Measurements from ENCODE around the gene PRR14L. TPM values are rescaled to one million over a fixed set of nuclear protein-coding genes. Genes with fewer than 3 reads are reported as not detected.

PRR14L gene
- total RNA-seq, 4 donors from 2014 or later: 23.6 to 66.0 (median 35.4) TPM

GRCh38 chr22:31653944-31654343 is 96.0 kb downstream of the PRR14L start:
- Histone ChIP-seq H3K4me1 (peaks cover 10% of the 10 kb centered on the region), H3K27ac (no peak overlapping the region), H3K27me3 (no peaks in the 10 kb centered on the region), H3K9me3 (no peaks in the 10 kb centered on the region), H3K36me3 (peaks cover 7% of the 10 kb centered on the region), H3K4me3 (no peak overlapping the region)
- no peak for DNase-seq (ENCODE audit: low spot score in 2 of 2)
- TF ChIP-seq POLR2A (IDR thresholded peaks at IDR 0.05) (no peak), POLR2AphosphoS5 (IDR thresholded peaks at IDR 0.05) (no peak)
- WGBS: 88% methylated on average over 2 of the region's 2 CpGs

DNA sequence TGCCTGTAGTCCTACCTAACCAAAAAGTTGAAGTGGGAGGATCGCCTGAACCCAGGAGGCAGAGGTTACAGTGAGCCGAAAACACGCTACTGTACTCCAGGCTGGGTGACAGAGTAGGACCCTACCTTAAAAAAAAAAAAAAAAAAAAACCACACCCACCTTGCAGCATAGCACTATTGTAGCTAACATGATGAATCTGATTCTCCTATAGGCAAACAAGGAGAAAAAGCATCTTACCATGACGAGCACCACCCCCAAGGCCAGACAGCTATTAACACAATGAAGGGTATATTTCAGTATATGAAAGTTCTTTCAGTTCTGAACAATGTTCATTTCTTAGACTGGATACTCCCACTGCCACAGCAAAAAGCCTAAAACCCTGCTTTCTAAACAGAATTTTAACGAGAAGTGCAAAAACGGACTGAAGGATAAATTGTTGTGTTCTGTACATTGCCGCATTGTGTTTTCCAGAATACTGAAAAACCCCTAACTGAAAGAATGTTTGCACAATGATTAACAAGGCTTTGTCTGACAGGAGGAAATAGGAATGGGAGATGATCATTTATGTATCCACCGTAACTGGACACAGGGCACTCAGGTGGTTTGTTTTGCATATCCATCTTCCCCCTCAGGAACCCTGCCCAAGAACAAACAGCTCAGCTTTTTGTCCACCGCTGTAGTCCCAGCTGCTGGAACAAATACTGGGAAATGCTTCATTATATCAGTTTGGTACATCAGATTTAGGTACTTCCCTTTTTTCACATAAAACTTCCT is 96.8 kb downstream of the PRR14L start:
- no peak for DNase-seq (ENCODE audit: low spot score in 2 of 2)
- Histone ChIP-seq H3K4me3 (no peak overlapping the region), H3K9me3 (no peaks in the 10 kb centered on the region), H3K4me1 (peaks cover 10% of the 10 kb centered on the region), H3K27ac (no peak overlapping the region), H3K27me3 (no peaks in the 10 kb centered on the region), H3K36me3 (peaks cover 15% of the 10 kb centered on the region)
- no peak for TF ChIP-seq EP300 (IDR thresholded peaks at IDR 0.05)
- no peak for TF ChIP-seq POLR2AphosphoS5 (IDR thresholded peaks at IDR 0.05)
- no peak for TF ChIP-seq CTCF (IDR thresholded peaks at IDR 0.05)
- TF ChIP-seq POLR2A (IDR thresholded peaks at IDR 0.05): no peak
- 84% methylated on average over 9 of the region's 9 CpGs for whole genome bisulfite sequencing

DNA sequence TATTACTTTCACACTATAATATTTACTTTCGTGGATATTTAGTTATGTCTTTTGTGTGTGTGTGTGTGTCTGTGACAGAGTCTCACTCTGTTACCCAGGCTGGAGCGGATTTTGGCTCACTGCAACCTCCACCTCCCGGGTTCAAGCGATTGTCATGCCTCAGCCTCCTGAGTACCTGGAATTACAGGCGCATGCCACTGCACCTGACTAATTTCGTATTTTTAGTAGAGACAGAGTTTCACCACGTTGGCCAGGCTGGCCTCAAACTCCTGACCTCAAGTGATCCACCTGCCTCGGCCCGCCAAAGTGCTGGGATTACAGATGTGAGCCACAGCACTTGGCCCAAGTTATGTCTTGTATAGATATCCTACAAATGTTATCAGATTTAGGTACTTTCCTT is 97.8 kb downstream of the PRR14L start:
- peaks cover 14% of the 10 kb centered on the region for H3K4me1 ChIP-seq
- H3K36me3 ChIP-seq: peaks cover 26% of the 10 kb centered on the region
- 69% methylated on average over 9 of the region's 9 CpGs for WGBS
- no peaks in the 10 kb centered on the region for H3K9me3 ChIP-seq
- no peak for DNase-seq (ENCODE audit: low spot score in 2 of 2)
- TF ChIP-seq CTCF (IDR thresholded peaks at IDR 0.05) (no peak), EP300 (IDR thresholded peaks at IDR 0.05) (no peak), POLR2A (IDR thresholded peaks at IDR 0.05) (no peak), POLR2AphosphoS5 (IDR thresholded peaks at IDR 0.05) (no peak)
- H3K27me3 ChIP-seq: no peaks in the 10 kb centered on the region
- no peak overlapping the region for H3K27ac ChIP-seq
- H3K4me3 ChIP-seq: no peak overlapping the region

DNA sequence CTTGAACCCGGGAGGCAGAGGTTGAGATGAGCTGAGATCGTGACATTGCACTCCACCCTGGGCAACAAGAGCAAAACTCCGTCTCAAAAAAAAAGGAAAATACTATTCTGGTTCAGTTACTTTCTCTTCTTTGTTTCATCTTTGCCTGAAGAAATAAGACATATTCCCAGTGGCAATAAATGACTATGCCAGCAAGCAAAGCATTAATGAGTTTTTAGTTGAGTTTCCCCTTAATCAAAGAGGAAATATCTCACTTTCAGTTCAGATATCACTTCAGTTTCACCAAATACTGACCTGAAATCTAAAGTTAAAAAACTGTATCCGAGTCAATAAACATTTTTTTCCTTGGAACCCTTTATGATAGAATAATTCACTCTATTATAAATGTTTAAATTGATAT is 98.3 kb downstream of the PRR14L start:
- no peak for DNase-seq (ENCODE audit: low spot score in 2 of 2)
- no peaks in the 10 kb centered on the region for H3K9me3 ChIP-seq
- TF ChIP-seq CTCF (IDR thresholded peaks at IDR 0.05): no peak
- H3K36me3 ChIP-seq: peaks cover 26% of the 10 kb centered on the region
- H3K4me3 ChIP-seq: no peak overlapping the region
- peaks cover 17% of the 10 kb centered on the region for H3K4me1 ChIP-seq
- 69% methylated on average over 4 of the region's 4 CpGs for WGBS
- H3K27me3 ChIP-seq: no peaks in the 10 kb centered on the region
- H3K27ac ChIP-seq: no peak overlapping the region

GRCh38 chr22:31650391-31650790 is 99.5 kb downstream of the PRR14L start:
- no peak overlapping the region for H3K27ac ChIP-seq
- TF ChIP-seq EP300 (IDR thresholded peaks at IDR 0.05): no peak
- TF ChIP-seq CTCF (IDR thresholded peaks at IDR 0.05): no peak
- no peak for TF ChIP-seq POLR2A (IDR thresholded peaks at IDR 0.05)
- TF ChIP-seq POLR2AphosphoS5 (IDR thresholded peaks at IDR 0.05): no peak
- no peak for DNase-seq (ENCODE audit: low spot score in 2 of 2)
- H3K4me1 ChIP-seq: peaks cover 24% of the 10 kb centered on the region
- no peaks in the 10 kb centered on the region for H3K27me3 ChIP-seq
- H3K4me3 ChIP-seq: no peak overlapping the region
- 47% methylated on average over 6 of the region's 6 CpGs for WGBS
- peaks cover 30% of the 10 kb centered on the region for H3K36me3 ChIP-seq
- no peaks in the 10 kb centered on the region for H3K9me3 ChIP-seq
